Ascending aorta (tissue), 2 donors: Measurements from ENCODE around the gene MEIS2. TPM values are rescaled to one million over a fixed set of nuclear protein-coding genes. Genes with fewer than 3 reads are reported as not detected.

Source experiments
- DNase-seq, 2 donors: peaks; one replicate each; pipeline ENCODE4 v3.0.0-alpha.2; 2019; ENCODE audit warnings: low spot score in 2 of 2
- H3K27ac ChIP-seq, 2 donors: fragments of 200-600 bp; sonication (generic); one replicate each; pipeline ENCODE4 v1.5.1; 2016 to 2017; ENCODE audit warnings: mild to moderate bottlenecking in 1 of 2
- H3K27me3 ChIP-seq: fragments of 200-600 bp; sonication (generic); one replicate; pipeline ENCODE4 v1.5.1; 2017
- H3K36me3 ChIP-seq, 2 donors: fragments of 200-600 bp; sonication (generic); one replicate each; pipeline ENCODE4 v1.5.1; 2016
- H3K4me1 ChIP-seq, 2 donors: fragments of 200-600 bp; sonication (generic); one replicate each; pipeline ENCODE4 v1.5.1; 2016 to 2017; ENCODE audit warnings: mild to moderate bottlenecking in 1 of 2
- H3K4me3 ChIP-seq, 2 donors: fragments of 200-600 bp; sonication (generic); one replicate each; pipeline ENCODE4 v1.5.1; 2016 to 2017; ENCODE audit warnings: mild to moderate bottlenecking in 1 of 2
- H3K9me3 ChIP-seq, 2 donors: fragments of 200-600 bp; sonication (generic); one replicate each; pipeline ENCODE4 v1.5.1; 2016
- CTCF ChIP-seq, 3 experiments: fragments of 200-600 bp in 2 of 3; fragments of 450-650 bp in 1 of 3; sonication (generic) in 2 of 3; IDR thresholded peaks; one replicate each; pipeline ENCODE4 v1.5.1; 2016 to 2019; ENCODE audit warnings: antibody characterized with exemption in 3 of 3, mild to moderate bottlenecking in 1 of 3, moderate library complexity in 1 of 3
- intact Hi-C: fragments of 100-400 bp; cut with DNase I; formaldehyde crosslinking; loops from one replicate; pipeline ENCODE4 v1.15.1; 2023
- total RNA-seq: library from RNA; depleted of rRNA; stranded (reverse); fragments of >200 nt; gene quantifications from one replicate; pipeline ENCODE4 v1.1.0, GENCODE V29; 2016

Gene MEIS2
- total RNA-seq, 1 donor from 2014 or later, result 11.5 TPM

- Histone ChIP-seq H3K27ac (peak overlapping the region; percentile 38 to 66), H3K9me3 (no peaks in the 10 kb centered on the region), H3K4me1 (peaks cover 3 to 8% of the 10 kb centered on the region in 2 donors), H3K36me3 (peaks cover 5 to 13% of the 10 kb centered on the region in 2 donors), H3K4me3 (no peak overlapping the region), H3K27me3 (no peaks in the 10 kb centered on the region)
- intact Hi-C loops, result no loop called here
- no peak for DNase-seq
- TF ChIP-seq CTCF (IDR thresholded peaks at IDR 0.05), result no peak
Observed at GRCh38 chr15:37086521-37086920, 13.8 kb downstream of the MEIS2 start.

GRCh38 chr15:37086120-37086519, 14.2 kb downstream of the MEIS2 start:
- Histone ChIP-seq H3K36me3 (peaks cover 5 to 13% of the 10 kb centered on the region in 2 donors), H3K27me3 (no peaks in the 10 kb centered on the region), H3K4me3 (no peak overlapping the region), H3K27ac (peak overlapping the region in 1 of 2 donors; percentile 66), H3K9me3 (no peaks in the 10 kb centered on the region), H3K4me1 (peaks cover 3 to 8% of the 10 kb centered on the region in 2 donors)
- DNase-seq, result no peak
- intact Hi-C loops, result no loop called here
- TF ChIP-seq CTCF (IDR thresholded peaks at IDR 0.05), result no peak

- no peak for TF ChIP-seq CTCF (IDR thresholded peaks at IDR 0.05)
- intact Hi-C loops, result no loop called here
- Histone ChIP-seq H3K4me3 (no peak overlapping the region), H3K9me3 (no peaks in the 10 kb centered on the region), H3K36me3 (peaks cover 5 to 13% of the 10 kb centered on the region in 2 donors), H3K4me1 (peaks cover 3 to 11% of the 10 kb centered on the region in 2 donors), H3K27ac (no peak overlapping the region), H3K27me3 (no peaks in the 10 kb centered on the region)
- DNase-seq, result no peak
Observed at GRCh38 chr15:37084602-37085001, 15.7 kb downstream of the MEIS2 start.

- Histone ChIP-seq H3K4me1 (peaks cover 3 to 17% of the 10 kb centered on the region in 2 donors), H3K9me3 (no peaks in the 10 kb centered on the region), H3K4me3 (no peak overlapping the region), H3K27me3 (no peaks in the 10 kb centered on the region), H3K36me3 (peaks cover 5 to 10% of the 10 kb centered on the region in 2 donors), H3K27ac (no peak overlapping the region)
- no peak for DNase-seq
- no peak for TF ChIP-seq CTCF (IDR thresholded peaks at IDR 0.05)
- intact Hi-C loops, result no loop called here
Observed at GRCh38 chr15:37083610-37084009, 16.7 kb downstream of the MEIS2 start.

- Histone ChIP-seq H3K4me3 (peak overlapping the region in 1 of 2 donors; percentile 1), H3K27ac (peak overlapping the region; percentile 20 to 39), H3K4me1 (peaks cover 3 to 18% of the 10 kb centered on the region in 2 donors), H3K9me3 (no peaks in the 10 kb centered on the region), H3K36me3 (peaks cover 5 to 10% of the 10 kb centered on the region in 2 donors), H3K27me3 (no peaks in the 10 kb centered on the region)
- intact Hi-C loops, result no loop called here
- no peak for TF ChIP-seq CTCF (IDR thresholded peaks at IDR 0.05)
- no peak for DNase-seq
Observed at GRCh38 chr15:37081983-37082382, 18.4 kb downstream of the MEIS2 start.
